Measurements from ENCODE around the gene NME7.

DNA sequence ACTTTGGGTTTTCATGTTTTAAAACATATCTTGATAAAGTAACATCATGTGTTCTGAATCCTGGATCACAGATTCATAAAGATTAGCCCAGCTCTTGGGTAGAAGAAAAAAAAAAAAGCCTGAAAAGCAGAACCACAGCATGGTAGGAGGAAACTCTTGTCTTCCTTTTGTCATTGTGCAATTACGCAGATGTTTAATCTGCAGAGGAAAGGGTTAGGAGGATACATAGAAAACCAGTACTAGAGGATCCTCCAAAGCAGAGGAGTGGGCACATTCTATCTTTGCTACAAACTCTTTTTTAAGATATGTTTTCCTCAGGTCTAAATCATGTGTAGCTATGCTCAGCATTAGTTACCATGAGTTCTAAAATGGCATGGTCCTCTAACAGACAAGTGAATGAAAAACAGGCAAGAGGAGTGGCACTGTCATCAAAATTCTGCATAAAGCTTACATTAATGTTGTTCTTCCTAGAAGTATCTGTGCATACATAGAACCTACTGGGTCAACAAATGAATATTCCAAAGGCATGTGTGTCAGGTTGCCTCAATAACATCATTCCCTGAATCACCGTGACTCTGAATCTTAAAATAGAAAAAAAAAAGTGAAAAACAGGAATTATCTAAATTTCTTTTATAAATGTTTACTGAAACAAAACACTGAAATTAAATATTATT lies 107.0 kb downstream of the NME7 start:
- TF ChIP-seq CTCF (IDR thresholded peaks at IDR 0.05; ENCODE audit: low read depth, low read length) (no peak), EZH2phosphoT487 (IDR thresholded peaks at IDR 0.05; ENCODE audit: low read depth) (no peak)

Data from OCI-LY3 (cell line).